H1 (cell line): ENCODE results near the gene LRWD1. TPM values are rescaled to one million over a fixed set of nuclear protein-coding genes. Genes with fewer than 3 reads are reported as not detected.

Experiments
- EZH2 ChIP-seq: fragments of 200-600 bp; sonication (generic); IDR thresholded peaks from 2 replicates; pipeline ENCODE4 v1.7.1; 2012; ENCODE audit warnings: low read depth, mild to moderate bottlenecking, moderate library complexity, low read length, inconsistent platforms; ENCODE audit not compliant: severe bottlenecking
- SIN3A ChIP-seq, 2 experiments: IDR thresholded peaks in 1 of 2; conservative IDR thresholded peaks in 1 of 2; 2 replicates each; pipeline ENCODE4 v1.6.1; 2011 to 2012; ENCODE audit warnings: low read length in 2 of 2, improper control_type of control experiment in 1 of 2, low read depth in 1 of 2, mild to moderate bottlenecking in 1 of 2
- TEAD4 ChIP-seq: IDR thresholded peaks from 2 replicates; pipeline ENCODE4 v1.6.1; 2012; ENCODE audit warnings: low read depth, low read length, inconsistent platforms, mixed read lengths
- YY1 ChIP-seq: IDR thresholded peaks from 2 replicates; pipeline ENCODE4 v1.6.1; 2011; ENCODE audit warnings: low read depth, mild to moderate bottlenecking, low read length
- polyA plus RNA-seq, 7 experiments: library from polyadenylated mRNA; depleted of rRNA in 3 of 7; stranded (reverse) in 5 of 7; unstranded in 2 of 7; fragments of >200 nt in 5 of 7; fragments of 200-250 nt in 2 of 7; gene quantifications; 1 replicate in 5 of 7; 2 replicates in 1 of 7; 4 replicates in 1 of 7; pipeline versions ENCODE4 v1.2.1 to v1.2.3, GENCODE V29; 2011 to 2013; ENCODE audit warnings: missing spikeins in 2 of 7, mixed read lengths in 2 of 7
- total RNA-seq: library from RNA; stranded (reverse); fragmentation: NEBNext Ultra II Directional; extraction: Animal tissue kit (Norgen Biotek cat#: 25700); gene quantifications from 2 replicates; pipeline ENCODE4 v1.2.1, GENCODE V29; 2021

Gene LRWD1
- total and polyA plus RNA-seq, 2 of the 8 experiments (the other 6 are each of a cell fraction or from before 2014, with no cell fraction given): 23.4 to 26.8 TPM

DNA sequence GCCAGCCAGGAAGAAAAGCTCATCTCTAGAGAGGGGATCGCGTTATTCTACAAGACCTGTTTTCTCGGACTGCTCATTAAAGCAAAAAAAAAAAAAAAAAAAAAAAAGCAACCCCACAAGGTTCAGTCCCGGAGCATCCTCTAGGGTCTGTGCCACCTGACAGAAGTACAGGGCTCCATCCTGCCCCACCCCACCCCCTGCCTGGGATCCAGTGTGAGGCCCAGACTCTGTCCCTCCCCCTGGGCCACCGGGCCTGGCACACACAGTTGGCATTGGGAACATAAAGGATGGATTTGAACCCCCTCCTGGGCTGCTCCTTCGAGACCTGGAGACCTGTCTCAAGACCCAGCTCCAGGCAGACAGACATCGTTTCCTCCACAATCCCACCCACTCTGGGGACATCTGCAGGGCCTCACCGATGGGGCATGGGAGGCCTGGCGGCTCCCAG lies 30.7 kb upstream of the LRWD1 start (continued):
- TF ChIP-seq TEAD4 (no peak), YY1 (no peak), SIN3A (conservative IDR thresholded peaks at IDR 0.05 in 1 of 2, IDR thresholded peaks at IDR 0.05 in 1 of 2; ENCODE audit: low read depth in 1 of 2, low read length in 2 of 2) (no peak), EZH2 (no peak)
- TF ChIP-seq, all 59 proteins: peak for 0
